ENCODE data around the gene CEBPE. TPM values are rescaled to one million over a fixed set of nuclear protein-coding genes. Genes with fewer than 3 reads are reported as not detected.

The CEBPE gene
- polyA plus RNA-seq, 1 of the 3 experiments (the other 2 are of a cell fraction), result not detected

- WGBS (ENCODE audit: low lambda C conversion rate), result 58% methylated on average over 12 of the region's 12 CpGs
- no peaks in the 10 kb centered on the region for H3K9me2 ChIP-seq
- no peaks in the 10 kb centered on the region for H4K20me1 ChIP-seq (ENCODE audit: insufficient read depth)
- H2AFZ ChIP-seq (ENCODE audit: low read depth), result no peak overlapping the region
- peaks cover 0 to 14% of the 10 kb centered on the region in 2 experiments; a peak in 3 of 4 replicates for H3K4me1 ChIP-seq (ENCODE audit: control insufficient read depth in 1 of 2, insufficient read depth in 2 of 2, low read depth in 1 of 2, low read length in 1 of 2)
- no peaks in the 10 kb centered on the region for H3K36me3 ChIP-seq (replicated peaks in 1 of 2; ENCODE audit: control insufficient read depth in 1 of 2, insufficient read depth in 2 of 2, low read length in 1 of 2)
- no peaks in the 10 kb centered on the region for H3K79me2 ChIP-seq (ENCODE audit: insufficient read depth)
- H3K9ac ChIP-seq, result no peak overlapping the region
- no peak overlapping the region for H3K27ac ChIP-seq (ENCODE audit: low read depth in 2 of 2, low read length in 1 of 2)
- peaks cover 3% of the 10 kb centered on the region for H3F3A ChIP-seq (replicated peaks; ENCODE audit: insufficient read depth)
- no peak overlapping the region for H3K4me2 ChIP-seq
- ChIA-PET CTCF (interaction anchor here (0.6 to 19.7 kb wide), 8 partner anchors 8 to 71 kb away, joined by 3 to 495 read pairs (median 4); partner anchors contain the start of genes ACIN1, C14orf119, CEBPE and SLC7A8), POLR2A (interaction anchor here (1.7 kb wide), 1 partner anchor 18 kb away, joined by 6 read pairs; the partner anchor contains the start of genes ACIN1 and C14orf119)
- no peak overlapping the region for H3K4me3 ChIP-seq (ENCODE audit: low read depth in 2 of 2, low read length in 1 of 2)
- no peaks in the 10 kb centered on the region for H3K9me3 ChIP-seq
- H3K27me3 ChIP-seq (ENCODE audit: insufficient read depth), result peaks cover 11% of the 10 kb centered on the region; the same call in 1 of the 2 replicates
- no peak for DNase-seq
- no peak for TF ChIP-seq POLR2AphosphoS5 (IDR thresholded peaks at IDR 0.05; ENCODE audit: low read depth, low read length)
- no peak for TF ChIP-seq ELF1 (IDR thresholded peaks at IDR 0.05)
- TF ChIP-seq ZBTB33 (IDR thresholded peaks at IDR 0.05; ENCODE audit: borderline replicate concordance, low read depth), result no peak
- TF ChIP-seq PBX3 (IDR thresholded peaks at IDR 0.05), result no peak
- no peak for TF ChIP-seq MXI1 (IDR thresholded peaks at IDR 0.05; ENCODE audit: low read depth, low read length)
- TF ChIP-seq NFIC (IDR thresholded peaks at IDR 0.05; ENCODE audit: borderline replicate concordance), result no peak
Measured at GRCh38 chr14:23112359-23113178, 6.5 kb downstream of the CEBPE start.

- POLR2A ChIA-PET, result no interaction called here
- no peak overlapping the region for H3K4me2 ChIP-seq
- no peaks in the 10 kb centered on the region for H3K36me3 ChIP-seq (replicated peaks in 1 of 2; ENCODE audit: control insufficient read depth in 1 of 2, insufficient read depth in 2 of 2, low read length in 1 of 2)
- TF ChIP-seq GABPA (IDR thresholded peaks at IDR 0.05; ENCODE audit: low read depth) (no peak), FOSL2 (IDR thresholded peaks at IDR 0.05; ENCODE audit: borderline replicate concordance, low read depth) (no peak), RXRA (IDR thresholded peaks at IDR 0.05; ENCODE audit: borderline replicate concordance, low read depth) (no peak), TAF1 (IDR thresholded peaks at IDR 0.05; ENCODE audit: borderline replicate concordance, low read depth, low read length) (no peak), SMC3 (IDR thresholded peaks at IDR 0.05; ENCODE audit: low read depth, low read length) (no peak), FOXM1 (IDR thresholded peaks at IDR 0.05; ENCODE audit: low read depth) (no peak)
- no peak overlapping the region for H3K27ac ChIP-seq (ENCODE audit: low read depth in 2 of 2, low read length in 1 of 2)
- H3K9ac ChIP-seq, result no peak overlapping the region
- H3K4me3 ChIP-seq (ENCODE audit: low read depth in 2 of 2, low read length in 1 of 2), result no peak overlapping the region
- 28% methylated on average over 5 of the region's 5 CpGs for WGBS (ENCODE audit: low lambda C conversion rate)
- CTCF ChIA-PET, result interaction anchor here (5.2 to 19.7 kb wide), 2 partner anchors 9 to 73 kb away, joined by 43 to 495 read pairs; partner anchors contain the start of genes CEBPE and SLC7A8
- H3K79me2 ChIP-seq (ENCODE audit: insufficient read depth), result no peaks in the 10 kb centered on the region
- DNase-seq, result no peak
- no peaks in the 10 kb centered on the region for H3K9me2 ChIP-seq
- no peaks in the 10 kb centered on the region for H3K9me3 ChIP-seq
- no peak overlapping the region for H2AFZ ChIP-seq (ENCODE audit: low read depth)
- H3K27me3 ChIP-seq (ENCODE audit: insufficient read depth), result peaks cover 11% of the 10 kb centered on the region; the same call in 1 of the 2 replicates
- no peaks in the 10 kb centered on the region for H4K20me1 ChIP-seq (ENCODE audit: insufficient read depth)
- H3F3A ChIP-seq (replicated peaks; ENCODE audit: insufficient read depth), result peaks cover 3% of the 10 kb centered on the region
- peaks cover 0 to 14% of the 10 kb centered on the region in 2 experiments; a peak in 3 of 4 replicates for H3K4me1 ChIP-seq (ENCODE audit: control insufficient read depth in 1 of 2, insufficient read depth in 2 of 2, low read depth in 1 of 2, low read length in 1 of 2)
Measured at GRCh38 chr14:23110579-23111365, 8.3 kb downstream of the CEBPE start.

All from SK-N-SH (cell line).